HepG2 (cell line): ENCODE data around the gene SH3PXD2A. TPM values are rescaled to one million over a fixed set of nuclear protein-coding genes. Genes with fewer than 3 reads are reported as not detected.
A peak's percentile ranks its signal among the peaks of the same experiment; 100 is the strongest.

Source experiments
- CBX2 ChIP-seq, 2 experiments: fragments of 200-600 bp in 1 of 2; sonication (generic); formaldehyde crosslinking in 1 of 2; IDR thresholded peaks; 2 replicates each; pipeline versions ENCODE4 v1.7.0 to v1.8.1; 2018 to 2022; ENCODE audit warnings: low read depth in 2 of 2, low read length in 1 of 2, mild to moderate bottlenecking in 1 of 2, missing genetic modification reagents in 1 of 2
- CBX5 ChIP-seq: sonication (generic); formaldehyde crosslinking; IDR thresholded peaks from 2 replicates; pipeline ENCODE4 v1.4.0; 2020; ENCODE audit warnings: missing genetic modification reagents, borderline replicate concordance
- GTF3A ChIP-seq: sonication (generic); formaldehyde crosslinking; conservative IDR thresholded peaks from 2 replicates; pipeline ENCODE4 v1.4.0; 2020; ENCODE audit warnings: mild to moderate bottlenecking, missing genetic modification reagents
- HNRNPH1 ChIP-seq: fragments of 200-400 bp; formaldehyde crosslinking; optimal IDR thresholded peaks from 2 replicates; pipeline ENCODE3; 2017; ENCODE audit warnings: mild to moderate bottlenecking, low read depth, low read length
- NFE2L1 ChIP-seq: sonication (generic); formaldehyde crosslinking; IDR thresholded peaks from 2 replicates; pipeline ENCODE4 v1.4.0; 2020; ENCODE audit warnings: missing genetic modification reagents, mild to moderate bottlenecking, borderline replicate concordance
- PATZ1 ChIP-seq: sonication (generic); formaldehyde crosslinking; IDR thresholded peaks from 2 replicates; pipeline ENCODE4 v1.4.0; 2020; ENCODE audit warnings: missing genetic modification reagents
- PAXIP1 ChIP-seq: sonication (generic); formaldehyde crosslinking; conservative IDR thresholded peaks from 2 replicates; pipeline ENCODE4 v1.4.0; 2020; ENCODE audit warnings: mild to moderate bottlenecking, missing genetic modification reagents, moderate library complexity
- RCOR2 ChIP-seq: IDR thresholded peaks from 2 replicates; pipeline ENCODE4 v1.6.1; 2016; ENCODE audit warnings: missing biosample characterization, missing genetic modification reagents
- RORA ChIP-seq: sonication (generic); formaldehyde crosslinking; IDR thresholded peaks from 2 replicates; pipeline ENCODE4 v1.5.0; 2020; ENCODE audit warnings: mild to moderate bottlenecking, missing genetic modification reagents, moderate library complexity
- SNRNP70 ChIP-seq: fragments of 200-400 bp; formaldehyde crosslinking; IDR thresholded peaks from 2 replicates; pipeline ENCODE4 v1.6.1; 2017; ENCODE audit warnings: mild to moderate bottlenecking, low read depth, low read length, moderate library complexity
- TRIM22 ChIP-seq: fragments of 450-650 bp; IDR thresholded peaks from 2 replicates; pipeline ENCODE4 v1.6.1; 2017
- ZBTB33 ChIP-seq: sonication (generic); formaldehyde crosslinking; IDR thresholded peaks from 2 replicates; pipeline ENCODE4 v1.4.0; 2020; ENCODE audit warnings: missing genetic modification reagents
- ZC3H13 ChIP-seq: sonication (generic); formaldehyde crosslinking; IDR thresholded peaks from 2 replicates; pipeline ENCODE4 v1.8.1; 2023; ENCODE audit warnings: mild to moderate bottlenecking, missing genetic modification reagents, moderate library complexity
- ZFP1 ChIP-seq: IDR thresholded peaks from 2 replicates; pipeline ENCODE4 v1.6.1; 2016
- ZNF580 ChIP-seq: IDR thresholded peaks from 2 replicates; pipeline ENCODE4 v1.6.1; 2016; ENCODE audit warnings: low read depth, borderline replicate concordance
- polyA plus RNA-seq, 8 experiments: library from polyadenylated mRNA; depleted of rRNA in 3 of 8; stranded (reverse) in 7 of 8; unstranded in 1 of 8; fragments of >200 nt; fragmentation: Illumina TruSeq in 4 of 8; extraction: Trizol in 4 of 8; gene quantifications; 2 replicates each; pipeline versions ENCODE4 v1.2.1 to v1.2.3, GENCODE V29; 2011 to 2016; ENCODE audit warnings: low read depth in 4 of 8, missing spikeins in 1 of 8, mixed read lengths in 1 of 8; ENCODE audit not compliant: insufficient read depth in 1 of 8
- total RNA-seq, 5 experiments: library from RNA; depleted of rRNA; stranded (reverse); fragments of >200 nt; fragmentation: Illumina TruSeq; extraction: Trizol; gene quantifications; 2 replicates each; pipeline ENCODE4 v1.2.3, GENCODE V29; 2016; ENCODE audit warnings: low read depth in 1 of 5
- TF ChIP-seq, protein P1 (sequence below), 2 experiments: sonication (generic) in 1 of 2; formaldehyde crosslinking in 1 of 2; IDR thresholded peaks; 2 replicates each; pipeline versions ENCODE4 v1.5.1 to v1.6.1; 2011 to 2020; ENCODE audit warnings: borderline replicate concordance in 1 of 2, low read depth in 1 of 2, low read length in 1 of 2, mild to moderate bottlenecking in 1 of 2, missing genetic modification reagents in 1 of 2, moderate library complexity in 1 of 2
- TF ChIP-seq, protein P2 (sequence below): sonication (generic); formaldehyde crosslinking; IDR thresholded peaks from 2 replicates; pipeline ENCODE4 v1.4.0; 2020; ENCODE audit warnings: mild to moderate bottlenecking, missing genetic modification reagents

The SH3PXD2A gene
- total and polyA plus RNA-seq, 2 of the 13 experiments (the other 11 are each of a cell fraction or from before 2014, with no cell fraction given), result 11.1 to 11.3 TPM

DNA sequence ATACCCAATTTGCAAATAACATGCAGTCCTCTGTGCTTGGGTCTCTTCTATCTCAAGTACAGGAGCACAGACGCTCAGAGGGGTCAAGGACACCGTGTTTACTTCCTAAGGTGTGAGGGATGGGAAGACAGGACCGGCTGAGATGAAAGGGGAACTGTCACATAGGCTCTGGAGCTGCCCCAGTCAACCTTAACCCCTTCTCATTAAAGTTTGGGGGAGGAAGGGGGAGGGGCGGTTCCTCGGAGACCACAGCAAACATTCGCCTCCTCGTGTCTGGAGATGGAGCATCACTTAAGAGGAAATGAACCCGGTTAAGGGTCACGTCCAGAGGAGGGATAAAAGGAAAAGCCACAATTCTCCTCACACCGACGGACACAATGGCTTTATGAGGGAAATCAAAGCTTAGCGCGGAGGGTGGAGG lies 1.1 kb downstream of the SH3PXD2A start (continued):
- no peak for TF ChIP-seq ZBTB33
- no peak for TF ChIP-seq CBX2 (IDR thresholded peaks at IDR 0.05; ENCODE audit: low read depth, low read length)
- TF ChIP-seq CBX2 (CRISPR knock-in tag; IDR thresholded peaks at IDR 0.05; ENCODE audit: low read depth), result no peak
- no peak for TF ChIP-seq NFE2L1 (CRISPR knock-in tag)
- TF ChIP-seq ZC3H13, result no peak
- no peak for TF ChIP-seq GTF3A
- no peak for TF ChIP-seq TRIM22
- TF ChIP-seq RORA (CRISPR knock-in tag), result no peak
- TF ChIP-seq ZFP1, result no peak
- TF ChIP-seq, protein P1, sequence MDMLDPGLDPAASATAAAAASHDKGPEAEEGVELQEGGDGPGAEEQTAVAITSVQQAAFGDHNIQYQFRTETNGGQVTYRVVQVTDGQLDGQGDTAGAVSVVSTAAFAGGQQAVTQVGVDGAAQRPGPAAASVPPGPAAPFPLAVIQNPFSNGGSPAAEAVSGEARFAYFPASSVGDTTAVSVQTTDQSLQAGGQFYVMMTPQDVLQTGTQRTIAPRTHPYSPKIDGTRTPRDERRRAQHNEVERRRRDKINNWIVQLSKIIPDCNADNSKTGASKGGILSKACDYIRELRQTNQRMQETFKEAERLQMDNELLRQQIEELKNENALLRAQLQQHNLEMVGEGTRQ (IDR thresholded peaks at IDR 0.05; ENCODE audit: low read depth, low read length), result no peak
- TF ChIP-seq, protein P1 (CRISPR knock-in tag; IDR thresholded peaks at IDR 0.05; ENCODE audit: borderline replicate concordance), result no peak
- TF ChIP-seq PAXIP1 (CRISPR knock-in tag), result peak; percentile 88
- TF ChIP-seq, protein P2, sequence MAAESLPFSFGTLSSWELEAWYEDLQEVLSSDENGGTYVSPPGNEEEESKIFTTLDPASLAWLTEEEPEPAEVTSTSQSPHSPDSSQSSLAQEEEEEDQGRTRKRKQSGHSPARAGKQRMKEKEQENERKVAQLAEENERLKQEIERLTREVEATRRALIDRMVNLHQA (CRISPR knock-in tag), result no peak
- no peak for TF ChIP-seq SNRNP70
- peak; percentile 52 for TF ChIP-seq PATZ1 (CRISPR knock-in tag)
- no peak; the same call in 1 of the 2 replicates for TF ChIP-seq CBX5 (CRISPR knock-in tag)
- no peak for TF ChIP-seq HNRNPH1
- TF ChIP-seq ZNF580 (CRISPR knock-in tag), result 0 out of 2 replicates have a peak, but pooled peaks have one; percentile 30
- TF ChIP-seq RCOR2 (CRISPR knock-in tag), result 0 out of 2 replicates have a peak, but pooled peaks have one; percentile 70
